Osteocyte (in vitro differentiated cells): ENCODE data around the gene B3GNT7. TPM values are rescaled to one million over a fixed set of nuclear protein-coding genes. Genes with fewer than 3 reads are reported as not detected.

ENCODE experiments used
- DNase-seq: peaks from one replicate; pipeline ENCODE4 v3.0.0; 2021; ENCODE audit warnings: mixed read lengths; ENCODE audit not compliant: unreplicated experiment; ENCODE audit errors: extremely low spot score
- H3K27ac Mint-ChIP-seq: one replicate; pipeline ENCODE4 v1.8.0; 2021; ENCODE audit warnings: mild to moderate bottlenecking, mixed read lengths; ENCODE audit not compliant: unreplicated experiment
- H3K27me3 Mint-ChIP-seq: one replicate; pipeline ENCODE4 v1.8.0; 2021; ENCODE audit warnings: mixed read lengths; ENCODE audit not compliant: unreplicated experiment
- H3K36me3 Mint-ChIP-seq: one replicate; pipeline ENCODE4 v1.8.0; 2021; ENCODE audit warnings: mixed read lengths; ENCODE audit not compliant: unreplicated experiment
- H3K4me1 Mint-ChIP-seq: one replicate; pipeline ENCODE4 v1.8.0; 2021; ENCODE audit warnings: mixed read lengths; ENCODE audit not compliant: unreplicated experiment
- H3K4me3 Mint-ChIP-seq: one replicate; pipeline ENCODE4 v1.8.0; 2021; ENCODE audit warnings: mild to moderate bottlenecking, moderate library complexity, mixed read lengths; ENCODE audit not compliant: unreplicated experiment
- H3K9me3 Mint-ChIP-seq: one replicate; pipeline ENCODE4 v1.8.0; 2021; ENCODE audit warnings: mixed read lengths; ENCODE audit not compliant: unreplicated experiment
- total RNA-seq: library from RNA; stranded (reverse); gene quantifications from 2 replicates; pipeline ENCODE4 v1.2.1, GENCODE V29; 2021
- TF ChIP-seq, protein P1 (sequence below): fragments of 200-600 bp; sonication (generic); IDR thresholded peaks from 2 replicates; pipeline ENCODE4 v1.5.0; 2021; ENCODE audit warnings: antibody characterized with exemption, mild to moderate bottlenecking, moderate library complexity

Gene B3GNT7
- total RNA-seq, 1 donor from 2014 or later = 1.1 TPM

- no peaks in the 10 kb centered on the region for H3K9me3 Mint-ChIP-seq
- no peak overlapping the region for H3K27ac Mint-ChIP-seq
- DNase-seq = no peak
- H3K4me3 Mint-ChIP-seq = no peak overlapping the region
- peaks cover 4% of the 10 kb centered on the region for H3K4me1 Mint-ChIP-seq
- no peaks in the 10 kb centered on the region for H3K27me3 Mint-ChIP-seq
- peaks cover 13% of the 10 kb centered on the region for H3K36me3 Mint-ChIP-seq
- TF ChIP-seq, protein P1, sequence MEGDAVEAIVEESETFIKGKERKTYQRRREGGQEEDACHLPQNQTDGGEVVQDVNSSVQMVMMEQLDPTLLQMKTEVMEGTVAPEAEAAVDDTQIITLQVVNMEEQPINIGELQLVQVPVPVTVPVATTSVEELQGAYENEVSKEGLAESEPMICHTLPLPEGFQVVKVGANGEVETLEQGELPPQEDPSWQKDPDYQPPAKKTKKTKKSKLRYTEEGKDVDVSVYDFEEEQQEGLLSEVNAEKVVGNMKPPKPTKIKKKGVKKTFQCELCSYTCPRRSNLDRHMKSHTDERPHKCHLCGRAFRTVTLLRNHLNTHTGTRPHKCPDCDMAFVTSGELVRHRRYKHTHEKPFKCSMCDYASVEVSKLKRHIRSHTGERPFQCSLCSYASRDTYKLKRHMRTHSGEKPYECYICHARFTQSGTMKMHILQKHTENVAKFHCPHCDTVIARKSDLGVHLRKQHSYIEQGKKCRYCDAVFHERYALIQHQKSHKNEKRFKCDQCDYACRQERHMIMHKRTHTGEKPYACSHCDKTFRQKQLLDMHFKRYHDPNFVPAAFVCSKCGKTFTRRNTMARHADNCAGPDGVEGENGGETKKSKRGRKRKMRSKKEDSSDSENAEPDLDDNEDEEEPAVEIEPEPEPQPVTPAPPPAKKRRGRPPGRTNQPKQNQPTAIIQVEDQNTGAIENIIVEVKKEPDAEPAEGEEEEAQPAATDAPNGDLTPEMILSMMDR = no peak
These were observed 18.7 kb upstream of the B3GNT7 start for GRCh38 chr2:231376857-231377256.

- H3K4me3 Mint-ChIP-seq = no peak overlapping the region
- TF ChIP-seq, protein P1 = no peak
- H3K27me3 Mint-ChIP-seq = no peaks in the 10 kb centered on the region
- no peak overlapping the region for H3K27ac Mint-ChIP-seq
- peaks cover 6% of the 10 kb centered on the region for H3K36me3 Mint-ChIP-seq
- no peaks in the 10 kb centered on the region for H3K4me1 Mint-ChIP-seq
- DNase-seq = no peak
- H3K9me3 Mint-ChIP-seq = no peaks in the 10 kb centered on the region
These were observed 17.3 kb upstream of the B3GNT7 start for GRCh38 chr2:231378026-231378722.

DNA sequence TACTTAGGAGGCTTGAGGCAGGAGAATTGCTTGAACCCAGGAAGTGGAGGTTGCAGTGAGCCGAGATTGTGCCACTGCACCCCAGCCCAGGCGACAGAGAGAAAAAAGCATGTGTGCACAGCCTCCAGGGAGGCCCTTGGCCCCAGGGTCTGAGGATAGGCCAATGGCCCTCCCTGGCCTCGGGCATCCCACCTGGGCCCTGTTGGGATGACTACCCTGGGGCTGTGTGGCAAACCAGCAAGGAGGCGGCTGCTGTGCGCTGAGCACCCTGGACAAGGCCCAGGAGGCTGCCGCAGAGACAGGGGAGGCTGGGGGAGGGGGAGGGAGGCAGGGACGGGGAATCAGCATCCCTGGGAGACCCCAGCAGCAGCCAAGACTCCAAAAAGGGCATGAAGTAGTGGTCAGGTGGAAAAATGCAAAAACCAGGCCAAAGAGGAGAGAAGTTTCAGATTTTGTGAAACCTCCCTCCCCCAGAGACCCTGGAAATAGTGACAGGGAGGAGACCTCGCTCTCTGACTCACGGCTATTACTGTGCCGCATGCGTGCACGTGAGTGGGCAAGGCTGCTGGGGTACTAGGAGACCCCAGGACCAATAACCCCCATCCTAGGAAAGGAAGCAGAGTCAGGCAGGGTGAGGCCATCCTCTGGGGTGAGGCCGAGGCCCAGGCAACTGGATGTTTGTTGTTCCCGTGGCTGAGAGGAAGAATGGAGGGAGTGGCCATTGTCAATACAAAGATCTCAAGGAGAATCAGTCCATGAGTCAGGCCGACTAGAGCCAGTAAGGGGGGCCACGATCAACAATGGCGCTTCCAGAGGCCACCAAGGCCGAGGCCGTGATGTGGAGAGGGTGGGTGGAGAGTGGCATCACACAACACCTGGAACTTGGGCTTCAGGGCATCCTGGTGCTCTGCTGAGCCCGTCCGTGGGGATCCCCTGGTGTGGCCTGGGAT is 16.0 kb upstream of the B3GNT7 start:
- Mint-ChIP-seq H3K4me3 (no peak overlapping the region), H3K36me3 (no peaks in the 10 kb centered on the region), H3K9me3 (no peaks in the 10 kb centered on the region), H3K27ac (no peak overlapping the region), H3K4me1 (no peaks in the 10 kb centered on the region), H3K27me3 (no peaks in the 10 kb centered on the region)
- DNase-seq = no peak
- TF ChIP-seq, protein P1 = no peak

GRCh38 chr2:231380307-231380706 is 15.2 kb upstream of the B3GNT7 start:
- Mint-ChIP-seq H3K9me3 (peaks cover 7% of the 10 kb centered on the region), H3K4me1 (no peaks in the 10 kb centered on the region), H3K36me3 (peaks cover 4% of the 10 kb centered on the region), H3K27me3 (no peaks in the 10 kb centered on the region), H3K27ac (no peak overlapping the region), H3K4me3 (no peak overlapping the region)
- no peak for DNase-seq
- TF ChIP-seq, protein P1 = no peak
